PC-3 (cell line): ENCODE measurements around the gene C15orf62.
A peak's percentile ranks its signal among the peaks of the same experiment; 100 is the strongest.

Experiments
- EZH2 ChIP-seq: fragments of 300-600 bp; sonication (generic); IDR thresholded peaks from one replicate; pipeline ENCODE4 v1.6.1; 2017; ENCODE audit warnings: antibody characterized with exemption, mild to moderate bottlenecking, low read length; ENCODE audit not compliant: unreplicated experiment
- TF ChIP-seq, protein P1 (sequence below): fragments of 300-600 bp; sonication (generic); conservative IDR thresholded peaks from 2 replicates; pipeline ENCODE4 v1.5.1; 2017; ENCODE audit warnings: antibody characterized with exemption, low read depth, mild to moderate bottlenecking, low read length

DNA sequence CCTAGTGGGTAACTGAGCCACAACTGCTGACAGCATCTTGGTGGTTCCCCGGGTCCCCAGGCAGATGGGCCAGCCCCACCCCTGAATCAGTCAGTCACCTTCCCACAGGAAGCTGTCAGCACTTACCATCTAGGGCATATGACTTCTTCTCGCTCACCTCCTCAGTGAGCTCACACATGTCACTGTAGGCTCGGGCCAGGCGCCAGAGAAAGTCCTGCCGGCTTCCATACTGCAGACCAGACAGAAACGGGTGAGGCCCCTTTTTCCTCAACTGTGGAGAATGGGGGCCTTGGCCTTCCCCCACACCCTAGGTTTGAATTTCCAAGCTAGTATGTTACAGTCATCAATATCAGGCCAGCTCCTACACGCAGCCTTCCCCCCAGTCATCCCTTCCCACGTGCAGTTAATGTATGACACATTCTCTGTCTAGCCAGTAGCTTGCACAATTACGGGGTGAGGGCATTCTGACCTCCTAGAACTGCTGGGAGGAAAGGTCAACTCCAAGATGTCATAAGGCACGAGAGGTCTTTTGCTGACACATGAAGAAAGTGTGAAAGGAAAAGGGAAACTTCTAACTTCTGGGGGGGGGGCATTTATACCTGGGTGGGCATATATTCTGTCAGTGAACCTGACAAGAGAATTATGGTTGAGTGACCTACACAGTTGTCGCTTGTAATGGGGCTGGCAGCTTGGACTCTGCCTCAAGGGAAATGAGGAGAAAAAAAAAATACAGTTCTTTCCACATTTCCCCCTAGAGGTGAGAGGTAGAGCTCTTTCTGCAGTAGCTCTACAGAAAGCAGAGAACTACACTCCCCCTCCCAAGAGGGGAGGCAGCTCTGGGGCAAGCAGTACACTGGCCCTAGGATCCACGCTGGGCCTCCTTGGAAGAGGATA is 25.6 kb upstream of the C15orf62 start:
- TF ChIP-seq, protein P1, sequence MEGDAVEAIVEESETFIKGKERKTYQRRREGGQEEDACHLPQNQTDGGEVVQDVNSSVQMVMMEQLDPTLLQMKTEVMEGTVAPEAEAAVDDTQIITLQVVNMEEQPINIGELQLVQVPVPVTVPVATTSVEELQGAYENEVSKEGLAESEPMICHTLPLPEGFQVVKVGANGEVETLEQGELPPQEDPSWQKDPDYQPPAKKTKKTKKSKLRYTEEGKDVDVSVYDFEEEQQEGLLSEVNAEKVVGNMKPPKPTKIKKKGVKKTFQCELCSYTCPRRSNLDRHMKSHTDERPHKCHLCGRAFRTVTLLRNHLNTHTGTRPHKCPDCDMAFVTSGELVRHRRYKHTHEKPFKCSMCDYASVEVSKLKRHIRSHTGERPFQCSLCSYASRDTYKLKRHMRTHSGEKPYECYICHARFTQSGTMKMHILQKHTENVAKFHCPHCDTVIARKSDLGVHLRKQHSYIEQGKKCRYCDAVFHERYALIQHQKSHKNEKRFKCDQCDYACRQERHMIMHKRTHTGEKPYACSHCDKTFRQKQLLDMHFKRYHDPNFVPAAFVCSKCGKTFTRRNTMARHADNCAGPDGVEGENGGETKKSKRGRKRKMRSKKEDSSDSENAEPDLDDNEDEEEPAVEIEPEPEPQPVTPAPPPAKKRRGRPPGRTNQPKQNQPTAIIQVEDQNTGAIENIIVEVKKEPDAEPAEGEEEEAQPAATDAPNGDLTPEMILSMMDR: peak; percentile 24; the same call in 1 of the 2 replicates
- TF ChIP-seq EZH2: no peak
